Measurements from ENCODE around the gene LRRC19.
A peak's percentile ranks its signal among the peaks of the same experiment; 100 is the strongest.

The LRRC19 gene

DNA sequence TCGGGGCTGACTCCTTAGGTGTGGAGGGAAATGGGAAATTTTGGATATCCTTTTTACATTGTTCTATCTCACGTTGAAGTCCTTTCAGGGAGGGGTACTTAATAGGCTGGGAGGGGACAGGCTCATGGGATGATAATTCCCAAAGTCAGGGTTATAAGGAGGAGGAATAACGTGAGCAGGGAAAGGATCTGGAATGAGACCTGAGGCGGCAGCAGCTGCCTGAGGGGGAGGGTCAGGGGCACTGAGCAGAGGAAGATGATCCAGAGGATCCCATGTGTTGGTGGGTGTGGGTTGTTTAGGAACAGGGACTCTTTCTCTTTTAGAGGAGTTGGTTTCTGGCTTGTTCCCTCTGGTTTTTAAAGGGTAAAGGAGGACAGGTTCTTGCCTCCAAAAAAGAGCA lies 30.5 kb downstream of the LRRC19 start (continued):
- TF ChIP-seq, protein P1, sequence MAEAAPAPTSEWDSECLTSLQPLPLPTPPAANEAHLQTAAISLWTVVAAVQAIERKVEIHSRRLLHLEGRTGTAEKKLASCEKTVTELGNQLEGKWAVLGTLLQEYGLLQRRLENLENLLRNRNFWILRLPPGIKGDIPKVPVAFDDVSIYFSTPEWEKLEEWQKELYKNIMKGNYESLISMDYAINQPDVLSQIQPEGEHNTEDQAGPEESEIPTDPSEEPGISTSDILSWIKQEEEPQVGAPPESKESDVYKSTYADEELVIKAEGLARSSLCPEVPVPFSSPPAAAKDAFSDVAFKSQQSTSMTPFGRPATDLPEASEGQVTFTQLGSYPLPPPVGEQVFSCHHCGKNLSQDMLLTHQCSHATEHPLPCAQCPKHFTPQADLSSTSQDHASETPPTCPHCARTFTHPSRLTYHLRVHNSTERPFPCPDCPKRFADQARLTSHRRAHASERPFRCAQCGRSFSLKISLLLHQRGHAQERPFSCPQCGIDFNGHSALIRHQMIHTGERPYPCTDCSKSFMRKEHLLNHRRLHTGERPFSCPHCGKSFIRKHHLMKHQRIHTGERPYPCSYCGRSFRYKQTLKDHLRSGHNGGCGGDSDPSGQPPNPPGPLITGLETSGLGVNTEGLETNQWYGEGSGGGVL (tag by site-specific recombination; IDR thresholded peaks at IDR 0.05): no peak
- TF ChIP-seq ZSCAN23 (tag by site-specific recombination; IDR thresholded peaks at IDR 0.05): no peak
- no peak for TF ChIP-seq ZNF157 (tag by site-specific recombination; IDR thresholded peaks at IDR 0.05)
- TF ChIP-seq ZNF654 (tag by site-specific recombination; IDR thresholded peaks at IDR 0.05; ENCODE audit: low read depth): no peak
- TF ChIP-seq, protein P2, sequence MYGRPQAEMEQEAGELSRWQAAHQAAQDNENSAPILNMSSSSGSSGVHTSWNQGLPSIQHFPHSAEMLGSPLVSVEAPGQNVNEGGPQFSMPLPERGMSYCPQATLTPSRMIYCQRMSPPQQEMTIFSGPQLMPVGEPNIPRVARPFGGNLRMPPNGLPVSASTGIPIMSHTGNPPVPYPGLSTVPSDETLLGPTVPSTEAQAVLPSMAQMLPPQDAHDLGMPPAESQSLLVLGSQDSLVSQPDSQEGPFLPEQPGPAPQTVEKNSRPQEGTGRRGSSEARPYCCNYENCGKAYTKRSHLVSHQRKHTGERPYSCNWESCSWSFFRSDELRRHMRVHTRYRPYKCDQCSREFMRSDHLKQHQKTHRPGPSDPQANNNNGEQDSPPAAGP (tag by site-specific recombination; IDR thresholded peaks at IDR 0.05): no peak
- no peak for TF ChIP-seq EGR2 (tag by site-specific recombination; IDR thresholded peaks at IDR 0.05; ENCODE audit: low read depth)
- no peak for TF ChIP-seq ZNF114 (tag by site-specific recombination; IDR thresholded peaks at IDR 0.05)
- TF ChIP-seq TRIM28 (IDR thresholded peaks at IDR 0.05; ENCODE audit: borderline replicate concordance, low read length): no peak
- TF ChIP-seq ZNF561 (tag by site-specific recombination; IDR thresholded peaks at IDR 0.05; ENCODE audit: borderline replicate concordance): no peak

DNA sequence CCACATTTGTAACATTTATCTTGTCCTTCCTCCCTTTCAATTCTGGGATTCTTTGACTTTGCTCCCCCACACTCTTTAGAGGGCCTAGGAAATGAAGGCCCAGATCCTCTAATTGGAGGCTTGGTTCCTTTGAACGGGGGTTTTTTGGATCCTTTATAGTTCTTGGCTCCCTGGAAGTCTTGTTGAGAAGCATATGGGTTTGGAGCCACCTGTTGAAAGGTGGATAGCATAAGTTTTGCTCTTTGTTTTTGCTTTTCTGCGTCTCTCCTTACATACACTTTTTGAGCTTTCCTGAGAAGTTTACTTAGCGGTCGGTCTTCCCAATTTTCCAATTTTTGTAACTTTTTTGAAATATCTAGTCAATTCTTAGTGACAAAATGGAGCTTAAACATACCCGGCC lies 31.5 kb downstream of the LRRC19 start:
- CTCF ChIA-PET: interaction anchor here (0.5 to 1.2 kb wide), 3 partner anchors 82 to 1555 kb away, joined by 3 read pairs; partner anchors contain the start of gene EQTN
- H3K4me1 ChIP-seq (ENCODE audit: control insufficient read depth, insufficient read depth, low read length): no peaks in the 10 kb centered on the region
- H3K36me3 ChIP-seq (ENCODE audit: control insufficient read depth in 2 of 2, insufficient read depth in 1 of 2, low read length in 2 of 2): peaks cover 4 to 5% of the 10 kb centered on the region in 2 experiments; a peak in 2 of 3 replicates
- H3K27ac ChIP-seq (ENCODE audit: extremely low read depth, low read depth, low read length): no peak overlapping the region
- no peak overlapping the region for H3K4me3 ChIP-seq (ENCODE audit: low read depth, low read length)
- TF ChIP-seq ZNF555 (tag by site-specific recombination; conservative IDR thresholded peaks at IDR 0.05): no peak
- TF ChIP-seq SCRT1 (tag by site-specific recombination; IDR thresholded peaks at IDR 0.05; ENCODE audit: borderline replicate concordance): 0 out of 2 replicates have a peak, but pooled peaks have one; percentile 26
- no peak for TF ChIP-seq ZBTB20 (tag by site-specific recombination; IDR thresholded peaks at IDR 0.05)
- peak; percentile 56 for TF ChIP-seq SCRT2 (tag by site-specific recombination; IDR thresholded peaks at IDR 0.05)
- TF ChIP-seq ZIC2 (tag by site-specific recombination; IDR thresholded peaks at IDR 0.05): no peak
- TF ChIP-seq, protein P3, sequence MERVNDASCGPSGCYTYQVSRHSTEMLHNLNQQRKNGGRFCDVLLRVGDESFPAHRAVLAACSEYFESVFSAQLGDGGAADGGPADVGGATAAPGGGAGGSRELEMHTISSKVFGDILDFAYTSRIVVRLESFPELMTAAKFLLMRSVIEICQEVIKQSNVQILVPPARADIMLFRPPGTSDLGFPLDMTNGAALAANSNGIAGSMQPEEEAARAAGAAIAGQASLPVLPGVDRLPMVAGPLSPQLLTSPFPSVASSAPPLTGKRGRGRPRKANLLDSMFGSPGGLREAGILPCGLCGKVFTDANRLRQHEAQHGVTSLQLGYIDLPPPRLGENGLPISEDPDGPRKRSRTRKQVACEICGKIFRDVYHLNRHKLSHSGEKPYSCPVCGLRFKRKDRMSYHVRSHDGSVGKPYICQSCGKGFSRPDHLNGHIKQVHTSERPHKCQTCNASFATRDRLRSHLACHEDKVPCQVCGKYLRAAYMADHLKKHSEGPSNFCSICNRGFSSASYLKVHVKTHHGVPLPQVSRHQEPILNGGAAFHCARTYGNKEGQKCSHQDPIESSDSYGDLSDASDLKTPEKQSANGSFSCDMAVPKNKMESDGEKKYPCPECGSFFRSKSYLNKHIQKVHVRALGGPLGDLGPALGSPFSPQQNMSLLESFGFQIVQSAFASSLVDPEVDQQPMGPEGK (tag by site-specific recombination; IDR thresholded peaks at IDR 0.05): no peak
- TF ChIP-seq ZNF239 (tag by site-specific recombination; IDR thresholded peaks at IDR 0.05): no peak
- no peak for TF ChIP-seq ZNF596 (tag by site-specific recombination; IDR thresholded peaks at IDR 0.05)
- TF ChIP-seq ZNF600 (tag by site-specific recombination; IDR thresholded peaks at IDR 0.05): no peak
- H3K9me3 ChIP-seq (ENCODE audit: control insufficient read depth, insufficient read depth, low read depth, low read length): no peaks in the 10 kb centered on the region
- POLR2A ChIA-PET: no interaction called here

DNA sequence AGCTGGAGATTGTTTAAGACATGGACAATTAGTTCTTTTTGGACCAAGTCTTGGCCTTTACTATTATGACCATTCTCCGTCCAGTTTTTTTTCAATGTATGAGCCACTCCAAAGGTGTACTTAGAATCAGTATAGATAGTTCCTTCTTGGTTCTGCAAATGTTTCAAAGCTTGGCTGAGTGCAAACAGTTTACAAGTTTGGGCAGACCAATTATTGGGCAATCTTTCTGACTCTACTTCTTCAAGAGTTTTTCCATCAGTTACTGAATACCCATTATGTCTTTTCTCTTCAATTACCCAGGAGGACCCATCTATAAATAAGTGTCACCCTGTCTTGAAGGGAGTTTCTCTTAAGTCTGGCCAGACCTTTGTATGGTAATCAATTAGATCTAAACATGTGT lies 33.8 kb downstream of the LRRC19 start:
- Histone ChIP-seq H3K9me3 (ENCODE audit: control insufficient read depth, insufficient read depth, low read depth, low read length) (no peaks in the 10 kb centered on the region), H3K36me3 (ENCODE audit: control insufficient read depth in 2 of 2, insufficient read depth in 1 of 2, low read length in 2 of 2) (peaks cover 0 to 5% of the 10 kb centered on the region in 2 experiments; a peak in 1 of 3 replicates), H3K27ac (ENCODE audit: extremely low read depth, low read depth, low read length) (no peak overlapping the region), H3K4me1 (ENCODE audit: control insufficient read depth, insufficient read depth, low read length) (no peaks in the 10 kb centered on the region), H3K4me3 (ENCODE audit: low read depth, low read length) (no peak overlapping the region)
- ChIA-PET POLR2A (interaction anchor here (0.8 kb wide), 1 partner anchor 16 kb away, joined by 4 read pairs; the partner anchor contains the start of gene IFT74), CTCF (interaction anchor here (0.5 kb wide), 1 partner anchor 150 kb away, joined by 5 read pairs; no protein-coding TSS in a partner anchor)
- TF ChIP-seq YY1 (tag by site-specific recombination; IDR thresholded peaks at IDR 0.05) (no peak), ZNF585B (tag by site-specific recombination; IDR thresholded peaks at IDR 0.05) (no peak), ZBTB1 (tag by site-specific recombination; IDR thresholded peaks at IDR 0.05) (no peak), ZNF169 (tag by site-specific recombination; IDR thresholded peaks at IDR 0.05) (no peak), OVOL3 (tag by site-specific recombination; IDR thresholded peaks at IDR 0.05) (no peak), ZNF423 (tag by site-specific recombination; IDR thresholded peaks at IDR 0.05) (no peak), TCF7L2 (IDR thresholded peaks at IDR 0.05; ENCODE audit: borderline replicate concordance, low read depth, low read length) (no peak), FEZF1 (tag by site-specific recombination; IDR thresholded peaks at IDR 0.05) (no peak), ZNF311 (tag by site-specific recombination; IDR thresholded peaks at IDR 0.05; ENCODE audit: borderline replicate concordance) (no peak), ZNF707 (tag by site-specific recombination; IDR thresholded peaks at IDR 0.05) (no peak), ZNF548 (tag by site-specific recombination; IDR thresholded peaks at IDR 0.05) (no peak), ZNF133 (tag by site-specific recombination; IDR thresholded peaks at IDR 0.05) (no peak), ZNF785 (tag by site-specific recombination; IDR thresholded peaks at IDR 0.05) (no peak), ZNF211 (tag by site-specific recombination; IDR thresholded peaks at IDR 0.05; ENCODE audit: low read depth) (no peak), BCL11A (tag by site-specific recombination; IDR thresholded peaks at IDR 0.05; ENCODE audit: low read depth) (no peak)

Measured in HEK293 (cell line).